Endothelial cell of umbilical vein (primary cell): ENCODE measurements around the gene C17orf107.
"Not testable (repeated sequence)": the region's sequence is repeated elsewhere in the genome, so short reads cannot be mapped to it uniquely, and the experiment has no call there.

Source experiments
- CTCF ChIP-seq, 2 donors: IDR thresholded peaks; 1 replicate in 1 of 2; 2 replicates in 1 of 2; pipeline ENCODE4 v1.5.1; 2011; ENCODE audit warnings: low read length in 2 of 2, mild to moderate bottlenecking in 2 of 2, moderate library complexity in 2 of 2, control low read depth in 1 of 2, inconsistent platforms in 1 of 2, low read depth in 1 of 2; ENCODE audit not compliant: insufficient read depth in 1 of 2; ENCODE audit errors: extremely low read depth in 1 of 2
- EZH2 ChIP-seq: IDR thresholded peaks from 2 replicates; pipeline ENCODE4 v1.6.1; 2012; ENCODE audit warnings: borderline replicate concordance, low read depth, mild to moderate bottlenecking, moderate library complexity, low read length, inconsistent platforms; ENCODE audit not compliant: severe bottlenecking
- FOS ChIP-seq: IDR thresholded peaks from 2 replicates; pipeline ENCODE4 v1.6.1; 2011; ENCODE audit warnings: mild to moderate bottlenecking, low read length, moderate library complexity, borderline replicate concordance; ENCODE audit not compliant: insufficient read depth
- GATA2 ChIP-seq: IDR thresholded peaks from 2 replicates; pipeline ENCODE4 v1.7.0; 2011; ENCODE audit warnings: low read depth, mild to moderate bottlenecking, moderate library complexity, mixed read lengths, low read length; ENCODE audit not compliant: insufficient read length, insufficient read depth
- JUN ChIP-seq: IDR thresholded peaks from 2 replicates; pipeline ENCODE4 v1.6.1; 2011; ENCODE audit warnings: borderline replicate concordance, low read depth; ENCODE audit not compliant: insufficient read length, insufficient read depth
- MAX ChIP-seq: IDR thresholded peaks from 2 replicates; pipeline ENCODE4 v1.6.1; 2011; ENCODE audit not compliant: insufficient read depth, insufficient read length
- MYC ChIP-seq: IDR thresholded peaks from one replicate; pipeline ENCODE4 v1.6.1; 2011; ENCODE audit warnings: mild to moderate bottlenecking, low read depth, low read length
- POLR2A ChIP-seq: IDR thresholded peaks from 2 replicates; pipeline ENCODE4 v1.6.1; 2012; ENCODE audit warnings: low read depth, mild to moderate bottlenecking, control low read depth, low read length
- POLR2AphosphoS5 ChIP-seq: IDR thresholded peaks from 2 replicates; pipeline ENCODE4 v1.6.1; 2012; ENCODE audit warnings: low read depth, mild to moderate bottlenecking, control low read depth, low read length, moderate library complexity; ENCODE audit not compliant: insufficient read depth

GRCh38 chr17:4857347-4857746 lies 42.0 kb upstream of the C17orf107 start:
- TF ChIP-seq CTCF (IDR thresholded peaks at IDR 0.05; ENCODE audit: extremely low read depth in 1 of 2, insufficient read depth in 1 of 2, low read depth in 1 of 2, low read length in 2 of 2); JUN; EZH2; POLR2A; POLR2AphosphoS5; FOS; MYC; MAX; GATA2: not testable (repeated sequence)
